Brain pericyte (primary cell): ENCODE measurements around the gene SPEN.

Source experiments
- DNase-seq: peaks from one replicate; pipeline ENCODE4 v3.0.0-alpha.2; 2012; ENCODE audit warnings: low read depth, low spot score

SPEN gene

GRCh38 chr1:15946571-15947381, 99.3 kb downstream of the SPEN start:
- DNase-seq: no peak

- no peak for DNase-seq
Observed at GRCh38 chr1:15947382-15948090, 100.0 kb downstream of the SPEN start.

- no peak for DNase-seq
Observed at GRCh38 chr1:15948091-15948591, 100.6 kb downstream of the SPEN start.

DNA sequence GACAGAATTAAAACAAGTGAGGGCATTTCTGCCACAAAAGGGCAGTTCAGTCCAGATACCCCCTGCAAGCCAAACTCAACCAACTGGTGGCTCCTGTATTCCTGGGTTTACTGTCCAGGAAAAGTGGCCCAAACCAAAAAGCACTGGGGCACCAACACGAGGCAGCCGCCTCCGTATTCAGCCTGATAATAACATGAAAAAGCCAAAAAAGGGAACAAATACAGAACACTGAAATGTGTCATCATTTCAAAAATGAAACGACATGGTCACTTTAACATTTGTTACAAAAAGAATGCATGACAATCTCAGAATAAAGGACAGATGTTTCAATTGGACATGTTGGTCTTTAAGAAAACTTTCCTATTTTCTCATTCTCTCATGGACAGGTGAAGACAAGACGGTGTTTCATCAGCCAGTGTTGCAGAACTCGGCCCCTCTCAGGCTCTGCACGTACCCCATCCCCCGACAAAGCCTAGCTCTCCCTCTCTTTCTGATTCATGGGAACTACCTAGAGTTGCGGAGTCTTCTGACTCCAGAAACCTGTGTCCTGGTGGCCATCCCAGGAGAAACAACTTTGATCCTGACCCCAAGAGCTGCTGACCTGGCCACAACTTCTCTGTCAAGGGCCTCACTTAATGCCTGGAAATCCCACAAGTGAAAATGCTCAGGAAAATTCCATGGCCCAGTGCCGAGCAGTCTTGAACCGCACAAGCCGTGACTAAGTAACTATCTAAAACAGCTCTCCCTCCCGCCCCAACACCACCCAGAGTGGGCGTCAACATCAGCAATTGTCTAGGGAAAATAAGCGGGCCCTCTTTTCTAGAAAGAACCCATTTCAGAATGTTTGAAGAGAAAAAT, 101.3 kb downstream of the SPEN start:
- no peak for DNase-seq

DNA sequence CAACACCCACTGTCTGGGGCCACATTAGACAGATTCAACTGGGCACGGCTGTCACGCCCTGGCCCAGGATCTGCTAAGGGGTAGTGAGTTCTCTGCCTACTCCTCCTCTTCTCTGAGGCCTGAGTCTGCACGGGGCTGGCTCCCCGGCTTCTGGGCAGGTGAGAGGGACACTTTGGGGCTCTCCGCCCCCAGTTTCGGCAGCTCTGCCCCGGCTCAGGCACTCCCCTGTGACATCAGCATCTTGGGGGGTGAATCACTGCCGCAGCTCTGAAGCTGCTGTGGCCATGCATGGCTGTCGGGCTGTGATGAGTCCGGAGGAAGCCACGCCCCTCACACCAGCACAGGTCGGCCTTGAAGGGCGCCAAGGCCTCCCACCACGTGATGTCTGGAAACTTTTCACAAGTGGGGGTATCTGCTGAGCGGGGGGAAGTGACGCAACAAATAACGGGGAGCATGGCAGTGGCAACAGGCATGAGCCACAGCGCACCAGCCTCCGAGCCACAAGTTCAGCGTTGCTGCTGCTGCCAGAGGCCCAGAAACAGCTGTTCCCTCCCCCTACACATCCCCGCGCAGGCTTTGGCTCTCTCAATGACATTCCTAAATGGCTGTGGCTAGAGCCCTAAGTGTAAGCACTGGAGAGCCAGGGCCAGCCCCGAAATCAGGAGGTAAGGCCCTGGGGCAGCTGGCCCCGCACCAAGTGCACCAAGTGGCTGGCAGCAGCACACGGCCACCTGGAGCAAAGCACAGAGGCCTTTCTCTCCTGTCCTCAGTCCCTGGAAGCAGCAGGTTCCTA, 102.1 kb downstream of the SPEN start:
- peak; percentile 62 for DNase-seq

- DNase-seq: no peak
Observed at GRCh38 chr1:15950302-15950701, 102.8 kb downstream of the SPEN start.

DNA sequence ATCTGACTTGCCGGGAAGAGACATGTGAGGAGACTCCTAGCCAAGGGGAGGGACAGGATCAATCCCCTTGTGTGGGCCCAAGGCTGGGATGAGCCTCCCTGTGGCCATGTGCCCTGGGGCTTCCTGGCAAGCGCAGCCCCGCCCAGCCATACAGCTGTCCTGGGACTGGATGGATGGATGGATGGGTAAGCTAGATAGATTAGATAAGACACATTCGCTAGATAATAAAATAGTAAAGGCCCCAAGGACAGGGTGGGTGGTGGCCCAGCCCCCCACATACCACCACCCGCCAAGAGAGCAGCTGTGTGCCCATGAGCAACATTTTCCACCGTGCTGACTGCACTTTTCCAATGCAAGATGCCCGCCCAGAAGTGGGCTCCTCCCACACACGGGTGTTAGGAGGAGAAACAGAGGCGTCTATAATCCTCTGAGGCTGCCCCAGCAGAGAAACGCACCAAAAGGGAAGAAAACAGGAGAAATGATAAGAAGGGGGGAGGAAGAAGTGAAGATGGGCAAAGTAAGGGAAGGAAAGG, 103.3 kb downstream of the SPEN start:
- no peak for DNase-seq

DNA sequence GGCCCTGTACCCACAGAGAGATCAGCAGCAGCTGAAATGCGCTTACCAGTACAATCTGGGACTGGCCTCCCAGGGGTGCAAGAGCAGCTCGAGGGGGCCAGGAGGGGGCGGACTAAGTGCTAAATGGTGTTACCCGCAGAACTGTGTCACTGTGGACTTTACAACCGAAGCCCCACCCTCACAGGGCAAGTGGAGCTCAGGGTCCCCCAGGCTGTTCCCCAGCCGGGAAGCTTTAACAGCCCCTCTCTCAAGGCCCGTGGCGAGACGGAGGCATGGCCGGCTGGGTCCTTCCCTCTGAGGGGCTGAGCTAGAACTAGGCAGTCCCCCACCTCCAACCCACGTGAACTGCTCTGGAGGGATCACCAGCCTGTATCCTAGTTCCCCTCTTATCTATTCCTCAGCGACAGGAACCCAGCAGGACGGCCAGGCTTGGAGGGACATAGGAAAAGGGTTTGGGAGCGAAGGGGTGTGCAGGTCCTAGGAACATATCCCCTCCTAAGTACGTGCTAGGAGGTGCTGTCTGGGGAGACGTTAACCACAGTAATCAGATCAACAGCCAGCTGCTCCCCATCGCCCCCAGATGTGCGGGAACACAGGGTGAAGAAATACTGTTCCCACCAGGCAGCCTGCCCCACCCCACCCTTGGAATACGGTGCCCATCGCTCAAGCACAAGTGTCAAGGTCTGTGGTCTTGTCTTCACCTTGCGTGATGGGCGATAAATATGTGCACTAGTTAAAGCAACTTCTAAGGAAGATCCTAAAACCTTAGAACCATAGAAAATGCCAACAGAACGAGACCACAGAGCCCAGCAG, 104.0 kb downstream of the SPEN start:
- DNase-seq: no peak

GRCh38 chr1:15952317-15953258, 105.1 kb downstream of the SPEN start:
- no peak for DNase-seq

- DNase-seq: no peak
Observed at GRCh38 chr1:15953294-15953771, 105.8 kb downstream of the SPEN start.

- no peak for DNase-seq
Observed at GRCh38 chr1:15953791-15954241, 106.3 kb downstream of the SPEN start.

GRCh38 chr1:15954316-15954715, 106.8 kb downstream of the SPEN start:
- no peak for DNase-seq

- DNase-seq: no peak
Observed at GRCh38 chr1:15955552-15955951, 108.0 kb downstream of the SPEN start.

- no peak for DNase-seq
Observed at GRCh38 chr1:15956150-15956549, 108.6 kb downstream of the SPEN start.

DNA sequence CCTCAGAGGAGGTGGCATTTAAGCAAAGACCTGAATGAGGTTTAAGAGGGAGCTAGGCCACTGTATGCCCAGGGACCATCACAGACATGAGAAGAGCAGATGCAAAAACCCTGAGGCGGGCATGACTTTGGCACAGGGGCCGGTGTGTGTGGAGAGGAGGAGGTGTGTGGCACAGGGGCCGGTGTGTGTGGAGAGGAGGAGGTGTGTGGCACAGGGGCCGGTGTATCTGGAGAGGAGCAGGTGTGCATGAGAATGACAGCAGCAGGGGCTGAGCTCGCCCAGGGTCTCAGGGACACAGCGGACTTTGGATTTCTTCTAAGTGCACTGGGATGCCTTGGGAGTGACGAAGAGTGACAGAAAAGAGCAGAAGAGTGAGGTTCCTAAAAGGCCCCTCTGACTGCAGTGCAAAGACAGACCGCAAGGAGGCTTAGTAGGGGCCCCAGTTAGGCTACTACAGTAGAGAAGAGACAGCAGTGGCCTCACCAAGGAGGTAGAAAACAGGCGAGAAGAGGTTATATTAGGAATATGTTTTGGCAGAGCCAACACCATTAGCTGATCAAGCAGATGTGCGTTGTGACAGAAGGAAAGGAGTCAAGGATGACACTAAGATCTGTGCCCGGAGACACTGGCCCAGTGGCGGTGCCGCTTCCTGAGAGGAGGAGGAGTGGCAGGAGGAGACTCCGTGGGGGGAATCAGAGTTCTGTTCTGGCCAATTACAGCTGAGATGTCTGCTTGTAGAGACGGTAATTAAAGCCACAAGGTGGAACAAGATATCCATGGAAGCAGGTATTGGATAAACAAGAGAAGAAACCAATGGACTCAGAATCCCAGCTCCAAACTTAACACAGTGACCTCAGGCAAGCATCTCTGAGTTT, 110.0 kb downstream of the SPEN start:
- DNase-seq: no peak

DNA sequence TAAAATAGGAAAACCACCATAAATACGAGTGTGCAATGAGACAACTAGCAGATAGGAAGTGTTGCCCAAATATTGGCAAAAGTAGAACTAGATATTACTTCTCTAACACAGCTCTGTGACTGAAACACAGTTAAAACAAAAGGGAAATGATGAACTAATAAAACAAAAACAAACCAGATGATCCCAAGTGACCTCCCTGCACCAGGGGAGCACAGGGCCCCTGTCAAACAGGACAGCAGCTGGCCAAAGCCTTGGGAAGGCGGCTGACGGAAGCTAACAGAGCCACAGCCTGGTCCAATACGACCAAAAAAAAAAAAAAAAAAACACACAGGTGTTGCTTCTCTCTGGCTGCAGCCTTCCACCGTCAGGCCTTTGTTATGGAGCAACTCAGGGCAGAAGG, 110.6 kb downstream of the SPEN start:
- DNase-seq: no peak

- DNase-seq: no peak
Observed at GRCh38 chr1:15958793-15959192, 111.3 kb downstream of the SPEN start.

- no peak for DNase-seq
Observed at GRCh38 chr1:15959424-15959823, 111.9 kb downstream of the SPEN start.
